ENCODE data around the gene FAXDC2. TPM values are rescaled to one million over a fixed set of nuclear protein-coding genes. Genes with fewer than 3 reads are reported as not detected.
"Not testable (repeated sequence)": the region's sequence is repeated elsewhere in the genome, so short reads cannot be mapped to it uniquely, and the experiment has no call there.

The FAXDC2 gene
- total RNA-seq, 1 donor: 17.4 TPM

GRCh38 chr5:154824070-154824469, 26.3 kb downstream of the FAXDC2 start:
- H3K4me3 ChIP-seq (ENCODE audit: low read depth, low read length): no peak overlapping the region
- no peak for DNase-seq (ENCODE audit: low read depth)
- no peak for TF ChIP-seq CTCF (IDR thresholded peaks at IDR 0.05; ENCODE audit: insufficient read depth, low read length)

GRCh38 chr5:154823605-154824004, 26.8 kb downstream of the FAXDC2 start:
- TF ChIP-seq CTCF (IDR thresholded peaks at IDR 0.05; ENCODE audit: insufficient read depth, low read length): no peak
- no peak for DNase-seq (ENCODE audit: low read depth)
- no peak overlapping the region for H3K4me3 ChIP-seq (ENCODE audit: low read depth, low read length)

- DNase-seq (ENCODE audit: low read depth); H3K4me3 ChIP-seq (ENCODE audit: low read depth, low read length): not testable (repeated sequence)
These were observed 27.5 kb downstream of the FAXDC2 start for GRCh38 chr5:154822896-154823295.

GRCh38 chr5:154820383-154820782, 30.0 kb downstream of the FAXDC2 start:
- DNase-seq (ENCODE audit: low read depth): no peak
- no peak overlapping the region for H3K4me3 ChIP-seq (ENCODE audit: low read depth, low read length)
- no peak for TF ChIP-seq CTCF (IDR thresholded peaks at IDR 0.05; ENCODE audit: insufficient read depth, low read length)

- no peak for TF ChIP-seq CTCF (IDR thresholded peaks at IDR 0.05; ENCODE audit: insufficient read depth, low read length)
- H3K4me3 ChIP-seq (ENCODE audit: low read depth, low read length): no peak overlapping the region
- DNase-seq (ENCODE audit: low read depth): no peak
These were observed 30.9 kb downstream of the FAXDC2 start for GRCh38 chr5:154819546-154819945.

GRCh38 chr5:154818471-154819116, 31.8 kb downstream of the FAXDC2 start:
- no peak for DNase-seq (ENCODE audit: low read depth)
- no peak overlapping the region for H3K4me3 ChIP-seq (ENCODE audit: low read depth, low read length)
- TF ChIP-seq CTCF (IDR thresholded peaks at IDR 0.05; ENCODE audit: insufficient read depth, low read length): no peak

- no peak for TF ChIP-seq CTCF (IDR thresholded peaks at IDR 0.05; ENCODE audit: insufficient read depth, low read length)
These were observed 32.6 kb downstream of the FAXDC2 start for GRCh38 chr5:154817815-154818214.

More at GRCh38 chr5:154817815-154818214, 32.6 kb downstream of the FAXDC2 start:
- H3K4me3 ChIP-seq (ENCODE audit: low read depth, low read length): no peak overlapping the region
- DNase-seq (ENCODE audit: low read depth): no peak
